ENCODE data around the gene CLDN11. TPM values are rescaled to one million over a fixed set of nuclear protein-coding genes. Genes with fewer than 3 reads are reported as not detected.

Gene CLDN11
- total RNA-seq, 1 experiment from 2014 or later, result not detected

- no peak for DNase-seq (ENCODE audit: low spot score)
Observed at GRCh38 chr3:170470063-170471016, 51.7 kb downstream of the CLDN11 start.

DNA sequence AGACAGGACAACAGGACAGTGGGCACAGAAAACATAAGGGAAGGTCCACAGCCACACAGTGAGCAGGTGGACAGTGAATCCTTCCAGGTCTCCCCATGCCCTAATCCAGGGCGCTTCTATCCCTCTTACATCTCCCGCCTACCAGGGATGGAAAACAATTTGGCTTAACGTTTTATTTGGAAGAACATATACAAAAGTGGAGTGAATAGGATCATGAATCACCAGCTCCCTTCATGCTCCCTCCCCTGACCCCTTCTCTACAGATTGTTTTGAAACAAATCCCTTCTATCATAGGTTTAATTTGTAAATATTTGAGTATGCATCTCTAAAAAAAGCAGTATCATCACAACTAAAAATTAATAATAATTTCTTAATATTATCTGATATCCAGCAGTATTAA, 52.5 kb downstream of the CLDN11 start:
- no peak for DNase-seq (ENCODE audit: low spot score)

DNA sequence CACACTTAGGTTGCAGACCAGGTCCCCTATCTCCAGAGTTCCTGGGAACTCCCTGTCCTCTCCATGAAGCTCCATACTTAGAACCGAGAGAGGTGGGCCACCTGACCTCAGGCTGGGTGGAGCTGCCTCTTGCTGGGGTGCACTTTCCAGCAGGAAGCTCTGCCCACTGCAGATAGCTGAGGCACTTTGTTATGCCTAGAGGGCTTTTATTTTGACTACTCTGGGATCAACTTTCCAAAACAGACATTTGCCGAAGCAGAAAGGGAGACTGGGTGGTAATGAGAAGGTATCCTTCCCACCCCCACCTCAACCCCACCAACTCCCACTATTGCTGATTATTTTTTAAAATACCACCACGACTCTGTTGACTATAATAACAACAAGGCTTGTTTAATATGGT, 54.7 kb downstream of the CLDN11 start:
- no peak for DNase-seq (ENCODE audit: low spot score)

GRCh38 chr3:170475092-170475685, 56.5 kb downstream of the CLDN11 start:
- DNase-seq (ENCODE audit: low spot score), result no peak

- DNase-seq (ENCODE audit: low spot score), result peak; percentile 70
Observed at GRCh38 chr3:170476291-170476690, 57.6 kb downstream of the CLDN11 start.

GRCh38 chr3:170477395-170477794, 58.7 kb downstream of the CLDN11 start:
- DNase-seq (ENCODE audit: low spot score), result no peak

DNA sequence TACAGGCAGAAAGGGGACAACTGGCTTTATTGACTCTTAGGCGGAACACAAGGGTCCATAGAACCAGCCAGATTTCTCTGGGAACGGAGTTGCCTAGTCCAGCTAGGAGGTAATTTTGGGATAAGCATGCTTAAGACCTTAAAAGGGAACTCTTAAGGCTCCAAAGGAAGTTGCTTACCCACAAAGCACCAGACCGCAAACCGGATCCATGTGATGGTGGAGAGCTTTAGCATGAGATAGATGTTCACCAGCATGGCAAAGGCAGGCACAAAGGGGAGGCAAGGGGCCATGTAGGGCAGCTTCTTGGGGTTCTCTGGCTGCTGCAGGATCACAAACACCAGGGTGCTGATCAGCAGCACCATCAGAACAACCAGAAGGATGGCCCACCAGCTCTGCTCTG, 61.4 kb downstream of the CLDN11 start:
- no peak for DNase-seq (ENCODE audit: low spot score)

GRCh38 chr3:170482199-170482598, 63.5 kb downstream of the CLDN11 start:
- DNase-seq (ENCODE audit: low spot score), result no peak

DNA sequence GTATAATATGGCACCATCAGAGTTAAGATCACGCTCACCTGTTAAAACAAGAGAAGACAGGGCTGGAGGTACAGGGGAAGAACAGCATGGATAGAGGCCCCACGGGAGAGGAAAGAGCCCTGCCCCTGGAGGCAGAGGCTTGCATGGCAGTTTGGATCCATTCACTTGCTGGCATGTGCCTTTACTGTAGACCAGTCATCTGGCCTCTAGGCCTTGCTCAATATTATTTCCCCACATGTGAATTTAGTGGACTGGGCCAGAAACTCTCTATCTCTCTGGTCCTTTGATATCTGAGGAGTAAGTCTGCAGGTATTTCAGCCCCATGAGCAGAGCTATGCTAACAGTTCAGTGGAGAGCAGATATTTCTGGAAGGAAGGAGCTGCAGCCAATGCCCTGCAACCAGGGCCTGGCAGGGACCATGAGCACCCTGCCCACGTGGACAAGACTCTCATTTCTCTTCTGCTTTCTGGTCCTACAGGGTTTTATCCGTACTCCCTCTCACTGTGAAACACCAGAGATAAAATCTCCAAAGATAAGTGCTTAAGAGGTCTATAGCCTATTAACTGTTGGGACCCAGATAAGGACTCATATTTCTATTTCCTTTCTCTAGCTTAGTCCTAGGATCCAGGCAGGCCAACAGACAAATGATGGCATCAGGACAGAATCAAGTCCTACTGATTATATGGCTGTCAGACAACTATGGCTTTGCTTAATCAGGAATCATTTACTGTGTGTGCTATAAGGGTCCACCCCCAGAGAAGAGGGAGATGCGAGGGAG, 65.0 kb downstream of the CLDN11 start:
- DNase-seq (ENCODE audit: low spot score), result no peak

Other genes starting within 250 kb of the CLDN11 start
- gene PHC3, start 237.1 kb upstream of the CLDN11 start, total RNA-seq (2014; rRNA removed; shearing (Covaris generic)), result 18.5 and 19.8 TPM in 2 replicates
- gene PRKCI, start 196.4 kb upstream of the CLDN11 start, total RNA-seq (2014; rRNA removed; shearing (Covaris generic)), result 56.5 and 65.4 TPM in 2 replicates
- gene SKIL, start 61.2 kb upstream of the CLDN11 start, total RNA-seq (2014; rRNA removed; shearing (Covaris generic)), result 51.3 and 56.8 TPM in 2 replicates
- not detected in 2 replicates for gene SLC7A14, start 167.2 kb downstream of the CLDN11 start, total RNA-seq (2014; rRNA removed; shearing (Covaris generic))

Measured in A172 (cell line).